ENCODE data around the gene ELAPOR1.

ELAPOR1 gene

GRCh38 chr1:109104364-109105151, 9.4 kb upstream of the ELAPOR1 start:
- no peak for DNase-seq
- peaks cover 5% of the 10 kb centered on the region; the same call in 1 of the 2 replicates for H3K27me3 ChIP-seq
- TF ChIP-seq CTCF (IDR thresholded peaks at IDR 0.05; ENCODE audit: low read depth, low read length): no peak
- peaks cover 9% of the 10 kb centered on the region for H3K36me3 ChIP-seq
- no peaks in the 10 kb centered on the region for H3K9me3 ChIP-seq
- no peaks in the 10 kb centered on the region for H3K4me1 ChIP-seq
- H3K4me3 ChIP-seq (ENCODE audit: low read depth, low read length): no peak overlapping the region

GRCh38 chr1:109105881-109106280, 8.0 kb upstream of the ELAPOR1 start:
- Histone ChIP-seq H3K27me3 (peaks cover 5% of the 10 kb centered on the region; the same call in 1 of the 2 replicates), H3K36me3 (peaks cover 9% of the 10 kb centered on the region), H3K4me3 (ENCODE audit: low read depth, low read length) (no peak overlapping the region), H3K4me1 (no peaks in the 10 kb centered on the region), H3K9me3 (no peaks in the 10 kb centered on the region)
- TF ChIP-seq CTCF (IDR thresholded peaks at IDR 0.05; ENCODE audit: low read depth, low read length): no peak
- DNase-seq: no peak

GRCh38 chr1:109107785-109108184, 6.1 kb upstream of the ELAPOR1 start:
- no peak for TF ChIP-seq CTCF (IDR thresholded peaks at IDR 0.05; ENCODE audit: low read depth, low read length)
- H3K36me3 ChIP-seq: no peaks in the 10 kb centered on the region

GRCh38 chr1:109109906-109110305, 4.0 kb upstream of the ELAPOR1 start:
- TF ChIP-seq CTCF (IDR thresholded peaks at IDR 0.05; ENCODE audit: low read depth, low read length): no peak
- DNase-seq: no peak

More at GRCh38 chr1:109107785-109108184, 6.1 kb upstream of the ELAPOR1 start:
- Histone ChIP-seq H3K4me3 (ENCODE audit: low read depth, low read length) (no peak overlapping the region), H3K27me3 (peaks cover 5% of the 10 kb centered on the region), H3K4me1 (0 out of 2 replicates have a peak, but pooled peaks cover 3% of the 10 kb centered on the region), H3K9me3 (no peaks in the 10 kb centered on the region)
- DNase-seq: no peak

GRCh38 chr1:109111386-109112055, 2.4 kb upstream of the ELAPOR1 start:
- H3K4me3 ChIP-seq (ENCODE audit: low read depth, low read length): no peak overlapping the region
- TF ChIP-seq CTCF (IDR thresholded peaks at IDR 0.05; ENCODE audit: low read depth, low read length): no peak
- H3K27me3 ChIP-seq: peaks cover 26% of the 10 kb centered on the region
- 0 out of 2 replicates have a peak, but pooled peaks cover 3% of the 10 kb centered on the region for H3K4me1 ChIP-seq
- DNase-seq: no peak
- no peaks in the 10 kb centered on the region for H3K36me3 ChIP-seq
- H3K9me3 ChIP-seq: no peaks in the 10 kb centered on the region

More at GRCh38 chr1:109109906-109110305, 4.0 kb upstream of the ELAPOR1 start:
- Histone ChIP-seq H3K36me3 (no peaks in the 10 kb centered on the region), H3K4me3 (ENCODE audit: low read depth, low read length) (no peak overlapping the region), H3K4me1 (0 out of 2 replicates have a peak, but pooled peaks cover 3% of the 10 kb centered on the region), H3K9me3 (no peaks in the 10 kb centered on the region), H3K27me3 (peaks cover 27% of the 10 kb centered on the region)

Measured in BE2C (cell line).